GM19238 (cell line): ENCODE measurements around the gene RP2.

Experiments used
- DNase-seq: peaks from one replicate; pipeline ENCODE4 v3.0.0; 2011; ENCODE audit warnings: low spot score; ENCODE audit not compliant: insufficient read length

The RP2 gene

DNA sequence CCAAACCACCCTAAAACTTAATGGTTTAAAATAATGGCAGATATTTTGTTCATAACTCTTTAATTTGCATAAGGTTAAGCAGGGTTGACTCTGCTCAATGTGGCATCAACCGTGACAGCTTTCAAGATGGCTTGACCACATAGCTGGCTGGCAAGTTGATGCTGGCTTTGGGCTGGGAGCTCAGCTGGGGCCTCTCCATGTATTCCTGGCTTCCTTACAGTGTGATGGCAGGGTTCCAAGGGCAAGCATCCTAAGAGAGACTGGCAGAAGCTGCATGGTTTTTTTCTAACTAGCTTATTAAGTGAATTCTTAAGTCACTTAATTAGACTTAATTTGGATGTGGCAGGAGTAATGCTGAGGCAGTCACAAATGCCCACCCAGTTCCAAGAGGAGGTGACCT lies 4.5 kb downstream of the RP2 start:
- no peak for DNase-seq

- DNase-seq = no peak
These were observed 8.1 kb downstream of the RP2 start for GRCh38 chrX:46844913-46845312.

DNA sequence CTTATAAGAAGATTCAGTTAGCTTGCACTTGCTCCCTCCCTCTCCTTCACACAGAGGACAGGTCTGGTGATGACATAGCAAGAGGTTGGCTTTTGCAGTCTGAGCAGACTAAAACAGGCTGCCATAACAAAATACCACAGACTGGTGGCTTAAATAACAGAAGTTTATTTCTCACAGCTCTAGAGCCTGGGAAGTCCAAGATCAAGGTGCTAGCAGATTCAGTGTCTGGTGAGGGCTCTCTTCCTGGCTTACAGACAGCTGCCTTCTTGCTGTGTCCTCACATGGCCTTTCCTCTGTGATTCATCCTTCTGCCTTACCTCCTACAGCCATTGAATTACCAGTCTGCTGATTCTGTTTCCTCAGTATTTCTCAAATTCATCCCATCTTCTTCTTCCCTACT lies 13.1 kb downstream of the RP2 start:
- no peak for DNase-seq

DNA sequence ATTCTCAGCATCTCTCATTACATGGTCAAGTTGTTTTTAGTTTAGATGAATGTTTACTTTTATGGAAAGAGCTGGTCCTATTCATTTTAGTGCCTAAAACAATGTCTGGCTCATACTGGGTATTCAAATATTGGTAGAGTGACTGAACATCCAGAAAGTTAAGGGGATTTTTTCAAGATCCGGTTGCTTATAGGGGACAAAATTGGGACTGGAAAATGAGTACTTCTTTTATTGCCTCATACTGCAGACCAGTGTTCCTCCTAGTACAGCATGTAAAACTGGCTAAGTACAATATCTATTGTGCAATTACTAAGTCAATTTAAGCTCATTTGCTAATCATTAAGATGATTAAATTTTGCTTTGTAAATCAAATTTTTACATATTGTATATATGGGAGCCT lies 13.9 kb downstream of the RP2 start:
- no peak for DNase-seq

- no peak for DNase-seq
These were observed 19.6 kb downstream of the RP2 start for GRCh38 chrX:46856483-46856882.

GRCh38 chrX:46860557-46860956 lies 23.7 kb downstream of the RP2 start:
- no peak for DNase-seq

DNA sequence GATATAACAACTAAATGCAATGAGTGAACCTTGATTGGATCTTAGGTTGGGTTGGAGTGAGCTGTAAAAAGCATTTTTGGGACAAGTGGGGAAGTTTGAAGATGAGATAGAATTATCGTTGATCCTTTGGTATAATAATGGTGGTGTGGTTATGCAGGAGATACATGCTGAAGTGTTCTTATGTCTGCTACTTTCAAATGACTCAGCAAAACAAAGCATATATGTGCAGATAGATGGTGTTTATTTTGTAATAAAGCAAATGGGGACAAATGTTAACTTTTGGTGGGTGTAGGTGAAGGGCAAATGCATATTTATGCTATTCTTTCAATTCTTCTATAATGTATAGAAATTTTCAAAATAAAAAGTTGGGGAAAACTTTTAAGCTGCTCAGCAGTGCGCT lies 26.2 kb downstream of the RP2 start:
- DNase-seq = no peak

GRCh38 chrX:46864606-46865005 lies 27.8 kb downstream of the RP2 start:
- DNase-seq = no peak

GRCh38 chrX:46865281-46865680 lies 28.4 kb downstream of the RP2 start:
- DNase-seq = no peak

DNA sequence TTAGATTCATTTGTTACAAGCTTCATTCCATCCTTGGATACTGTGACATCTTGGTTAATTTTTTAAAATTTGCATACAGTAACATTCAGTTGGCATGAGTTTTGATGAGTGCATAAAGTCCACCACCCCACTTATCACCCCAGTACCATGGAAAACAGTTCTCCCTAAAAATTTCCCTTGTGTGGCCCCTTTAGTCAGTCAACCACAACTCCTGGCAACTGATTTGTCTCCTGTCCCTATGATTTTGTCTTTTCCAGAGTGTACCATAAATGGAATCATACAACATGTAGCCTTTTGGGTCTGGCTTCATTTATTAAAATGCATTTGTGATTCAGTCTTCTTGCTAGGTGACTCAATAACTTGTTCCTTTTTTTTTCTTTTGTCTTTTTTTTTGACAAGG lies 29.9 kb downstream of the RP2 start:
- DNase-seq = no peak

DNA sequence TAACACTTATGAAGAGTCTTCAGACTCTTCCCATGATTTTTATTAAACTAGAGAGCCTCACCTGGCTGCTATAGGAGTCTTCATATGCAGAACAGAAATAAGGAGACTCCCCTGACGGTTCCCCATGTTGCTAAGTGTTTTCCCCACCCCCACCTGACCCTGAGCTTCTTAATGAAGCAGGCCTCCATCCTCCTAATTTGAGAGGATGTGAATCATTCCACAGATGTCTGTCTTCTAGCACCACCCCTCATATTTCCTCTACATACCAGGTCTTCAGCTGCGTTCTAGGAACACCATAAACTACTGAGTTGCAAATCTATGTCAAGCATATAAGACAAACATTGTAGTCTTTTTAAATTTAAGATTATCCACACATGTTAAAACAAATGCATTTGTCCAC lies 36.9 kb downstream of the RP2 start:
- DNase-seq = no peak

GRCh38 chrX:46876901-46877300 lies 40.1 kb downstream of the RP2 start:
- no peak for DNase-seq

DNA sequence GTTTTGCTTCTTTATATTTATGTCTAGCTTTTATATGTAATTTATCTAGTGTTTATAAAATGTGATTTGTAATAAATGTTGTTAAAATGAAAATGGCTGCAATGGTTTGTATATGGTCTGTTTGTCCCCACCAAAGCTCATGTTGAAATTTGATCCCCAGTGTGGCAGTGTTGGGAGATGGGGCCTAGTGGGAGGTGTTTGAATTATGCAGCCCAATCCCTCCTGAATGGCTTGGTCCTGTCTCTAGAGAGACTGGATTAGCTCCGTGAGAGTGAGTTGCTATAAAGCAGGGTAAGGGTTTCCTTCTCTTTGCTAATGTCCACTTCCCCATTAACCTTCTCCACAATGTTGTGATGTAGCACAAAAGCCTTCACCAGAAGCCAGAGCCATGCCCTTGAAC lies 45.4 kb downstream of the RP2 start:
- no peak for DNase-seq

DNA sequence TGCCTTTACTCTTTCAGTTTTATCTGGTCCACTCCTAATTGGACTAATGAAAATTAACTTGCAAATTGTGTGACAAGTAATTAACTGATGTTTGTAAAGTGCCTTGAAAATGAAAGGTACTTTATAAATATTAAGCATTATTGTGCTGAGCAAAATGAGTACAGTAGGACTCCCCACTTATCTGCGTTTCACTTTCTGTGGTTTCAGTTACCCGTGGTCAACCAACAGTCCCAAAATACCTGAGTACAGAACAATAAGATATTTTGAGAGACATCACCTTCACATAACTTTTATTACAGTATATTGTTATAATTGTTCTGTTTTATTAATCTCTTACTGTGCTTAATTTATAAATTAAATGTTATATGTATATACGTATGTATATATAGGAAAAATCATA lies 48.0 kb downstream of the RP2 start:
- DNase-seq = no peak

DNA sequence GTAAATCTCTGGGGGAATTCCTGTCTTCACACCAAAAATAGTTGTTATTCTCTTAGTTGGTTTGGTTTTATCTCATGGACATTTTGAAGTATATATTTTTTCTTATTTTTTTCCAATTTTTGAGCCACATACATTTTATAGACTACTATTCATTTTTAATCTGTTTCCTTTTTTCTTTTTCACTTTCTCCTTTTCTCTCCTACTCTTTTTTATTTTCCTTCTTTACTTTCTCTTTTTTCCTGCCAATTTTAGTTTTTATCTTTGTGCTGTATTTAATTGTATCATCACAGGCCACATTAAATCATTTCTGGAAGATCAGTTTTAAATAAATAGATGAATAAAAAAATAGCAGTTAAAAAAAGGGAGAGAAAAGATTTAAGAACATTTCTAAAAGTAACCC lies 61.4 kb downstream of the RP2 start:
- DNase-seq = no peak

DNA sequence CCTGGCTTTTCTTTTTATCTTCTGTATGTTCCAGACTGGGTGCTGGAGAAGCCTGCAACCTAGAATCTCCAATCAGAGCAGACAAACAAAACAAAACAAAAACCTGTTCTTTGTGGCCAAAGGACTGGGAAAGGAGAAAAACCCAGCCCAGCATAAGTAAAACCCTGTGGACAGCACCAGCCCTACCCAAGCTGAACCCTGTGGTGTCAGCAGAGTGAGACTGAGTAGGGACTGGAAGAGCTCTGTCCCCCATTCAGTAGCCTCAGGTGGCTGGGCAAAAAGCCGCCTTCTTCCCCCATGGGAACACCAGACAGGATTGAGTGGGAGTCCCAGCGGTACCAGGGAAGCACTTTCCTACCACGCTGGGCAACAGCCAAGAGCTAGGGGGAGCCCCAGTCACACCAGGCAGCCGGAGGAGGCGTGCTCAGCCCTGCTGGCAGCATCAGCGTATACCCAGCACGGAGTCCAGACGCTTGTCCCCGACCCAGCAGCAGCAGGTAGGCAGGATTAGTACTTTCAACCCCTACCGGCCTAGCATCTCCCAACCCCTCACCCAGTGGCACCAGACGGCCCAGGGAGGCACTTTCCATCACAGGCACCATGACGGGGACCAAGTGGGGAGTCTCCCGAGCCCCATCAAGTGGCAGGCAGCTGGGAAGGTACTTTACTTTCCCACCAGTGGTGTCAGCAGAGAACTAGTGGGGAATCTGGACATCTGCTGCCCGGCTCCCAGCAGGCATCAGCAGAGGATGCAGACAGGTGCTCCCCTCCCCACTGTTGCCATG lies 66.8 kb downstream of the RP2 start:
- DNase-seq = peak; percentile 50

GRCh38 chrX:46904626-46905025 lies 67.8 kb downstream of the RP2 start:
- DNase-seq = no peak

GRCh38 chrX:46910415-46910814 lies 73.6 kb downstream of the RP2 start:
- DNase-seq = no peak

GRCh38 chrX:46912098-46912602 lies 75.3 kb downstream of the RP2 start, which contains the start of gene JADE3:
TSS of gene JADE3 (plus strand) at chrX:46912421. CDS start at chrX:46984895, 72,474 bp downstream.
- DNase-seq = peak; percentile 18

GRCh38 chrX:46912603-46913491 lies 76.0 kb downstream of the RP2 start:
- DNase-seq = peak; percentile 36

GRCh38 chrX:46913667-46914066 lies 76.8 kb downstream of the RP2 start:
- DNase-seq = no peak

- no peak for DNase-seq
These were observed 79.4 kb downstream of the RP2 start for GRCh38 chrX:46916273-46916672.
